Measurements from ENCODE around the gene UACA. TPM values are rescaled to one million over a fixed set of nuclear protein-coding genes. Genes with fewer than 3 reads are reported as not detected.

UACA gene
- total RNA-seq, 1 experiment from 2014 or later = 38.0 TPM

DNA sequence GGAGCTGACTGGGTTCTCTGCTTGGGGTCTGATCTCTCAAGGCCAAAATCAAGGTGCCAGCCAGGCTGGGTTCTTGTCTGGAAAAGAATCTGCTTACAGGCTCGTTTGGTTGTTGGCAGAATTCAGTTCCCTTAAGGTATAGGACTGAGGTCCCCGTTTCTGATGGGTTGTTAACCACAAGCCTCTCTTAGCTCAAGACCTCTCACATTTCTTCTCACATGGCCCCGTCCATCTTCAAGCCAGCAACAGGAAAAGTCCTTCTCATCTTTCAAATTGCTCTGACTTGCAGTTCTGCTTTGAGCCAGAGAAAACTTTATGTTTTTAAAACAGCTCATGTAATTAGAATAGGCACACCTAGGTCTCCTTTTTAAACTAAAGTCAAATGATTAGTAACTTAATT lies 20.4 kb downstream of the UACA start:
- H3K27me3 Mint-ChIP-seq (ENCODE audit: low read depth) = no peaks in the 10 kb centered on the region
- Histone ChIP-seq H3K27ac (ENCODE audit: insufficient read length, low read depth, low read length) (no peak overlapping the region), H3K14ac (ENCODE audit: insufficient read depth, low read length) (no peak overlapping the region), H2BK12ac (ENCODE audit: insufficient read length, low read depth, low read length) (no peak overlapping the region), H4K8ac (replicated peaks; ENCODE audit: insufficient read length, low read depth, low read length) (no peak overlapping the region), H3K27me3 (ENCODE audit: insufficient read depth, low read length) (no peaks in the 10 kb centered on the region), H2BK20ac (ENCODE audit: low read depth, low read length, poor library complexity, severe bottlenecking) (no peak overlapping the region), H3K18ac (ENCODE audit: insufficient read length, low read depth, low read length) (no peak overlapping the region), H3K9ac (ENCODE audit: extremely low read depth, insufficient read length, low read length) (no peak overlapping the region), H2BK15ac (ENCODE audit: low read depth, low read length) (no peak overlapping the region), H3K4ac (ENCODE audit: low read depth, low read length) (no peak overlapping the region), H4K91ac (ENCODE audit: insufficient read length, low read depth, low read length) (no peak overlapping the region), H3K9me3 (ENCODE audit: control insufficient read depth, low read depth, low read length) (no peaks in the 10 kb centered on the region), H3K79me1 (ENCODE audit: insufficient read depth, low read depth, low read length, poor library complexity, severe bottlenecking) (no peaks in the 10 kb centered on the region), H3K4me1 (ENCODE audit: insufficient read depth, low read length) (no peaks in the 10 kb centered on the region; the same call in 1 of the 2 replicates), H3K79me2 (ENCODE audit: insufficient read depth, low read length) (no peaks in the 10 kb centered on the region), H2BK120ac (ENCODE audit: low read depth, low read length, poor library complexity, severe bottlenecking) (no peak overlapping the region), H3K23me2 (ENCODE audit: insufficient read length, low read depth, low read length, poor library complexity, severe bottlenecking) (no peaks in the 10 kb centered on the region), H4K5ac (ENCODE audit: insufficient read length, low read depth, low read length) (no peak overlapping the region), H3K4me2 (ENCODE audit: insufficient read depth, insufficient read length, low read length) (no peak overlapping the region), H3K23ac (ENCODE audit: insufficient read length, low read depth, low read length) (no peak overlapping the region), H3T11ph (ENCODE audit: low read length) (no peak overlapping the region), H2BK5ac (ENCODE audit: insufficient read length, low read length) (no peak overlapping the region), H3K56ac (ENCODE audit: insufficient read length, low read depth, low read length) (no peak overlapping the region), H4K20me1 (ENCODE audit: control insufficient read depth, insufficient read depth, insufficient read length) (no peaks in the 10 kb centered on the region), H2AFZ (ENCODE audit: low read length) (no peak overlapping the region), H2AK5ac (ENCODE audit: insufficient read length, low read length) (no peak overlapping the region)
- no peak overlapping the region for H3K27ac Mint-ChIP-seq
- H3K36me3 Mint-ChIP-seq (ENCODE audit: insufficient read depth in 1 of 3, low read depth in 3 of 3) = no peaks in the 10 kb centered on the region
- no peaks in the 10 kb centered on the region for H3K9me3 Mint-ChIP-seq
- TF ChIP-seq, protein P1, sequence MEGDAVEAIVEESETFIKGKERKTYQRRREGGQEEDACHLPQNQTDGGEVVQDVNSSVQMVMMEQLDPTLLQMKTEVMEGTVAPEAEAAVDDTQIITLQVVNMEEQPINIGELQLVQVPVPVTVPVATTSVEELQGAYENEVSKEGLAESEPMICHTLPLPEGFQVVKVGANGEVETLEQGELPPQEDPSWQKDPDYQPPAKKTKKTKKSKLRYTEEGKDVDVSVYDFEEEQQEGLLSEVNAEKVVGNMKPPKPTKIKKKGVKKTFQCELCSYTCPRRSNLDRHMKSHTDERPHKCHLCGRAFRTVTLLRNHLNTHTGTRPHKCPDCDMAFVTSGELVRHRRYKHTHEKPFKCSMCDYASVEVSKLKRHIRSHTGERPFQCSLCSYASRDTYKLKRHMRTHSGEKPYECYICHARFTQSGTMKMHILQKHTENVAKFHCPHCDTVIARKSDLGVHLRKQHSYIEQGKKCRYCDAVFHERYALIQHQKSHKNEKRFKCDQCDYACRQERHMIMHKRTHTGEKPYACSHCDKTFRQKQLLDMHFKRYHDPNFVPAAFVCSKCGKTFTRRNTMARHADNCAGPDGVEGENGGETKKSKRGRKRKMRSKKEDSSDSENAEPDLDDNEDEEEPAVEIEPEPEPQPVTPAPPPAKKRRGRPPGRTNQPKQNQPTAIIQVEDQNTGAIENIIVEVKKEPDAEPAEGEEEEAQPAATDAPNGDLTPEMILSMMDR (conservative IDR thresholded peaks at IDR 0.05) = no peak
- peaks cover 0 to 7% of the 10 kb centered on the region in 2 experiments; a peak in 2 of 4 replicates for H3K4me1 Mint-ChIP-seq
- no peak overlapping the region for H3K4me3 Mint-ChIP-seq
- no peak for DNase-seq
- WGBS (ENCODE audit: extremely low coverage, insufficient read length, low lambda C conversion rate) = no CpG with 5 or more reads among the region's 3 CpGs

Measured in H9 (cell line).